H9 (cell line): Measurements from ENCODE around the gene RPS27A. TPM values are rescaled to one million over a fixed set of nuclear protein-coding genes. Genes with fewer than 3 reads are reported as not detected.
"Not testable (repeated sequence)": the region's sequence is repeated elsewhere in the genome, so short reads cannot be mapped to it uniquely, and the experiment has no call there.

Experiments
- DNase-seq: peaks from one replicate; pipeline ENCODE4 v3.0.0-alpha.2; 2017
- H2AFZ ChIP-seq: one replicate; pipeline ENCODE4 v1.6.1; 2013; ENCODE audit warnings: mild to moderate bottlenecking, low read length, control low read depth, moderate library complexity
- H2AK5ac ChIP-seq: 2 replicates; pipeline ENCODE4 v1.6.1; 2013; ENCODE audit warnings: low read length, control low read depth, mixed read lengths; ENCODE audit not compliant: insufficient read length
- H2BK120ac ChIP-seq: one replicate; pipeline ENCODE4 v1.6.1; 2013; ENCODE audit warnings: low read depth, mild to moderate bottlenecking, low read length, control low read depth, inconsistent platforms; ENCODE audit not compliant: poor library complexity, severe bottlenecking
- H2BK12ac ChIP-seq: 2 replicates; pipeline ENCODE4 v1.6.1; 2013; ENCODE audit warnings: low read length, control low read depth, mixed read lengths, low read depth; ENCODE audit not compliant: insufficient read length
- H2BK15ac ChIP-seq: 2 replicates; pipeline ENCODE4 v1.6.1; 2013; ENCODE audit warnings: low read depth, low read length, control low read depth
- H2BK20ac ChIP-seq: one replicate; pipeline ENCODE4 v1.6.1; 2013; ENCODE audit warnings: low read depth, mild to moderate bottlenecking, low read length, control low read depth, inconsistent platforms; ENCODE audit not compliant: poor library complexity, severe bottlenecking
- H2BK5ac ChIP-seq: 2 replicates; pipeline ENCODE4 v1.6.1; 2013; ENCODE audit warnings: low read length, control low read depth, mixed read lengths; ENCODE audit not compliant: insufficient read length
- H3K14ac ChIP-seq: 2 replicates; pipeline ENCODE4 v1.6.1; 2013; ENCODE audit warnings: low read length, control low read depth; ENCODE audit not compliant: insufficient read depth
- H3K18ac ChIP-seq: 2 replicates; pipeline ENCODE4 v1.6.1; 2013; ENCODE audit warnings: low read depth, mild to moderate bottlenecking, mixed read lengths, low read length, control low read depth; ENCODE audit not compliant: insufficient read length
- H3K23ac ChIP-seq: 2 replicates; pipeline ENCODE4 v1.6.1; 2013; ENCODE audit warnings: low read length, control low read depth, mixed read lengths, low read depth; ENCODE audit not compliant: insufficient read length
- H3K23me2 ChIP-seq: 2 replicates; pipeline ENCODE4 v1.6.1; 2013; ENCODE audit warnings: low read depth, mild to moderate bottlenecking, mixed read lengths, low read length, control low read depth; ENCODE audit not compliant: insufficient read length, poor library complexity, severe bottlenecking
- H3K27ac ChIP-seq: 2 replicates; pipeline ENCODE4 v1.5.1; 2013; ENCODE audit warnings: low read length, control low read depth, mixed read lengths, low read depth; ENCODE audit not compliant: insufficient read length
- H3K27me3 ChIP-seq: 2 replicates; pipeline ENCODE4 v1.6.1; 2013; ENCODE audit warnings: low read length, control low read depth, inconsistent platforms; ENCODE audit not compliant: insufficient read depth
- H3K4ac ChIP-seq: 2 replicates; pipeline ENCODE4 v1.6.1; 2013; ENCODE audit warnings: low read depth, mild to moderate bottlenecking, control low read depth, inconsistent platforms, low read length, moderate library complexity
- H3K4me1 ChIP-seq: 2 replicates; pipeline ENCODE4 v1.6.1; 2013; ENCODE audit warnings: low read length, control low read depth, inconsistent platforms; ENCODE audit not compliant: insufficient read depth
- H3K4me2 ChIP-seq: 2 replicates; pipeline ENCODE4 v1.6.1; 2013; ENCODE audit warnings: low read length, control low read depth, mixed read lengths; ENCODE audit not compliant: insufficient read length, insufficient read depth
- H3K56ac ChIP-seq: 2 replicates; pipeline ENCODE4 v1.6.1; 2013; ENCODE audit warnings: low read depth, mild to moderate bottlenecking, mixed read lengths, low read length, control low read depth; ENCODE audit not compliant: insufficient read length
- H3K79me1 ChIP-seq: 2 replicates; pipeline ENCODE4 v1.6.1; 2013; ENCODE audit warnings: low read depth, mild to moderate bottlenecking, moderate library complexity, low read length, control low read depth, inconsistent platforms; ENCODE audit not compliant: insufficient read depth, poor library complexity, severe bottlenecking
- H3K79me2 ChIP-seq: 2 replicates; pipeline ENCODE4 v1.6.1; 2013; ENCODE audit warnings: low read length, control low read depth, inconsistent platforms; ENCODE audit not compliant: insufficient read depth
- H3K9ac ChIP-seq: 2 replicates; pipeline ENCODE4 v1.6.1; 2013; ENCODE audit warnings: low read length, control low read depth, mixed read lengths; ENCODE audit not compliant: insufficient read length; ENCODE audit errors: extremely low read depth
- H3K9me3 ChIP-seq: one replicate; pipeline ENCODE4 v1.6.1; 2013; ENCODE audit warnings: low read depth, low read length, inconsistent platforms; ENCODE audit not compliant: control insufficient read depth
- H3T11ph ChIP-seq: one replicate; pipeline ENCODE4 v1.6.1; 2013; ENCODE audit warnings: mild to moderate bottlenecking, low read length, control low read depth, inconsistent platforms
- H4K20me1 ChIP-seq: one replicate; pipeline ENCODE4 v1.6.1; 2013; ENCODE audit not compliant: control insufficient read depth, insufficient read length, insufficient read depth
- H4K5ac ChIP-seq: 2 replicates; pipeline ENCODE4 v1.6.1; 2013; ENCODE audit warnings: low read depth, mild to moderate bottlenecking, mixed read lengths, low read length, control low read depth; ENCODE audit not compliant: insufficient read length
- H4K8ac ChIP-seq: replicated peaks from 2 replicates; pipeline ENCODE4 v1.6.1; 2013; ENCODE audit warnings: low read length, control low read depth, mixed read lengths, low read depth; ENCODE audit not compliant: insufficient read length
- H4K91ac ChIP-seq: 2 replicates; pipeline ENCODE4 v1.6.1; 2013; ENCODE audit warnings: low read depth, mild to moderate bottlenecking, moderate library complexity, mixed read lengths, low read length, control low read depth; ENCODE audit not compliant: insufficient read length
- H3K27ac Mint-ChIP-seq, 3 experiments: 2 replicates in 2 of 3; 3 replicates in 1 of 3; pipeline ENCODE4 v1.8.0; 2020 to 2021; ENCODE audit warnings: mixed read lengths in 3 of 3, mild to moderate bottlenecking in 1 of 3, moderate library complexity in 1 of 3
- H3K27me3 Mint-ChIP-seq: 2 replicates; pipeline ENCODE4 v1.8.0; 2021; ENCODE audit warnings: low read depth, mild to moderate bottlenecking, moderate library complexity, mixed read lengths
- H3K36me3 Mint-ChIP-seq, 3 experiments: 2 replicates in 2 of 3; 3 replicates in 1 of 3; pipeline ENCODE4 v1.8.0; 2020 to 2021; ENCODE audit warnings: low read depth in 3 of 3, mixed read lengths in 3 of 3; ENCODE audit not compliant: insufficient read depth in 1 of 3
- H3K4me1 Mint-ChIP-seq, 2 experiments: 2 replicates each; pipeline ENCODE4 v1.8.0; 2020; ENCODE audit warnings: mixed read lengths in 2 of 2
- H3K4me3 Mint-ChIP-seq, 2 experiments: 2 replicates in 1 of 2; 3 replicates in 1 of 2; pipeline ENCODE4 v1.8.0; 2020 to 2021; ENCODE audit warnings: mild to moderate bottlenecking in 2 of 2, mixed read lengths in 2 of 2, moderate library complexity in 1 of 2
- H3K9me3 Mint-ChIP-seq, 2 experiments: 2 replicates in 1 of 2; 3 replicates in 1 of 2; pipeline ENCODE4 v1.8.0; 2020; ENCODE audit warnings: mild to moderate bottlenecking in 2 of 2, mixed read lengths in 2 of 2, moderate library complexity in 1 of 2
- WGBS: extraction: QIAGEN DNeasy Blood & Tissue Kit; methylation state at CpG from one replicate; pipeline ENCODE4 v1.1.7; 2013; ENCODE audit warnings: missing lambda C conversion rate, low lambda C conversion rate, mixed read lengths; ENCODE audit not compliant: insufficient read length; ENCODE audit errors: extremely low coverage; 5-methylcytosine and 5-hydroxymethylcytosine counted together
- total RNA-seq: library from RNA; stranded (reverse); gene quantifications from 2 replicates; pipeline ENCODE4 v1.2.1, GENCODE V29; 2021
- TF ChIP-seq, protein P1 (sequence below): fragments of 200-600 bp; sonication (generic); conservative IDR thresholded peaks from 3 replicates; pipeline ENCODE4 v1.8.0; 2021; ENCODE audit warnings: antibody characterized with exemption, mild to moderate bottlenecking

The RPS27A gene
- total RNA-seq, 1 experiment from 2014 or later, result 1,415 TPM

DNA sequence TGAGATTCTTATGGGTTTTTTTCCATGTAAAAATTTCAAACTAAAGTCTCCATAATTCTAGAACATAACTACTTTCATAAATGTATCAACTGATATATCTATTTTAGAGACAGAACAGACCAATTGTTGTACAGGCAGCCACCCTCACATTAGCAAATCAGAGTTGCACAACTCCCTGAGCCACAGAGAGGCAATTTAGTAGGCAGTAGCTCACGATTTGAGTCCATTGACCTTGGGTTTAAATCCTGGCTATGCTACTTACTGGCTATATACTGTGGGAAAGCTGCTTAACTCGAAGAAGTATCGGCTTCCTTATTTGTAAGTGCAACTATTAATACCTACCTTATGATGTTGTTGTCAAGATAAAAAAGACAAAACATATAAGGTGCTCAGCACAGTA lies 20.3 kb downstream of the RPS27A start:
- no peak overlapping the region for H3T11ph ChIP-seq
- no peak overlapping the region for H4K5ac ChIP-seq
- H3K79me2 ChIP-seq, result no peaks in the 10 kb centered on the region
- Mint-ChIP-seq H3K27me3 (no peaks in the 10 kb centered on the region), H3K4me1 (no peaks in the 10 kb centered on the region), H3K36me3 (peaks cover 10 to 53% (median 41%) of the 10 kb centered on the region in 3 experiments; a peak in 6 of 7 replicates), H3K9me3 (no peaks in the 10 kb centered on the region), H3K4me3 (no peak overlapping the region), H3K27ac (no peak overlapping the region)
- H3K79me1 ChIP-seq, result no peaks in the 10 kb centered on the region
- H3K23me2 ChIP-seq, result no peaks in the 10 kb centered on the region
- no peak overlapping the region for H3K56ac ChIP-seq
- no peak overlapping the region for H2BK15ac ChIP-seq
- H2BK5ac ChIP-seq, result no peak overlapping the region
- no peaks in the 10 kb centered on the region for H4K20me1 ChIP-seq
- H3K27ac ChIP-seq, result no peak overlapping the region
- no peak overlapping the region for H2BK12ac ChIP-seq
- no peak overlapping the region for H2AFZ ChIP-seq
- no peak overlapping the region for H4K8ac ChIP-seq
- H3K4me2 ChIP-seq, result no peak overlapping the region
- H2BK120ac ChIP-seq, result no peak overlapping the region
- no peak overlapping the region for H3K14ac ChIP-seq
- no peak overlapping the region for H3K4ac ChIP-seq
- TF ChIP-seq, protein P1, sequence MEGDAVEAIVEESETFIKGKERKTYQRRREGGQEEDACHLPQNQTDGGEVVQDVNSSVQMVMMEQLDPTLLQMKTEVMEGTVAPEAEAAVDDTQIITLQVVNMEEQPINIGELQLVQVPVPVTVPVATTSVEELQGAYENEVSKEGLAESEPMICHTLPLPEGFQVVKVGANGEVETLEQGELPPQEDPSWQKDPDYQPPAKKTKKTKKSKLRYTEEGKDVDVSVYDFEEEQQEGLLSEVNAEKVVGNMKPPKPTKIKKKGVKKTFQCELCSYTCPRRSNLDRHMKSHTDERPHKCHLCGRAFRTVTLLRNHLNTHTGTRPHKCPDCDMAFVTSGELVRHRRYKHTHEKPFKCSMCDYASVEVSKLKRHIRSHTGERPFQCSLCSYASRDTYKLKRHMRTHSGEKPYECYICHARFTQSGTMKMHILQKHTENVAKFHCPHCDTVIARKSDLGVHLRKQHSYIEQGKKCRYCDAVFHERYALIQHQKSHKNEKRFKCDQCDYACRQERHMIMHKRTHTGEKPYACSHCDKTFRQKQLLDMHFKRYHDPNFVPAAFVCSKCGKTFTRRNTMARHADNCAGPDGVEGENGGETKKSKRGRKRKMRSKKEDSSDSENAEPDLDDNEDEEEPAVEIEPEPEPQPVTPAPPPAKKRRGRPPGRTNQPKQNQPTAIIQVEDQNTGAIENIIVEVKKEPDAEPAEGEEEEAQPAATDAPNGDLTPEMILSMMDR, result no peak
- H3K18ac ChIP-seq, result no peak overlapping the region
- no peaks in the 10 kb centered on the region for H3K9me3 ChIP-seq
- no CpG with 5 or more reads among the region's 3 CpGs for WGBS
- no peak overlapping the region for H3K9ac ChIP-seq
- H3K23ac ChIP-seq, result no peak overlapping the region
- H2BK20ac ChIP-seq, result no peak overlapping the region
- DNase-seq, result no peak
- no peak overlapping the region for H4K91ac ChIP-seq
- H3K4me1 ChIP-seq, result no peaks in the 10 kb centered on the region
- H3K27me3 ChIP-seq, result no peaks in the 10 kb centered on the region
- no peak overlapping the region for H2AK5ac ChIP-seq

DNA sequence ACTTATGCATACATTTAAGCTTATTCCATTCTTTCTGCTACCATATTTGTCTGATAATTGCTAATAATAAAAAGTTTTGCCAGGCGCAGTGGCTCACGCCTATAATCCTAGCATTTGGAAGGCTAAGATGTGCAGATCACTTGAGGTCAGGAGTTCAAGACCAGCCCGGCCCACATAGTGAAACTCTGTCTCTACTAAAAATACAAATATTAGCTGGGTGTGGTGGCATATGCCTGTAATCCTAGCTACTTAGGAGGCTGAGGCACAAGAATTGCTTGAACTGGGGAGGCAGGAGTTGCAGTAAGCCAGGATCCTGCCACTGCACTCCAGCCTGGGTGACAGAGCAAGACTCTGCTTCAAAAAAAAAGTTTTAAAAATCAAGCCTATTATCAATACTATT lies 27.1 kb downstream of the RPS27A start:
- not testable (repeated sequence) for H3K4me2 ChIP-seq, H3K4me3 Mint-ChIP-seq, H2AFZ ChIP-seq, H3K23me2 ChIP-seq, H3K27ac ChIP-seq, H2BK12ac ChIP-seq, H3K56ac ChIP-seq, H3K23ac ChIP-seq, H3K27me3 ChIP-seq, H3K9ac ChIP-seq, H2BK20ac ChIP-seq, H2BK15ac ChIP-seq, H2AK5ac ChIP-seq, H2BK120ac ChIP-seq, H4K20me1 ChIP-seq, H3T11ph ChIP-seq, H3K4ac ChIP-seq, H4K5ac ChIP-seq, H3K4me1 Mint-ChIP-seq, H3K79me1 ChIP-seq, H3K27ac Mint-ChIP-seq, H3K9me3 Mint-ChIP-seq, H4K8ac ChIP-seq, H3K27me3 Mint-ChIP-seq, H4K91ac ChIP-seq, DNase-seq, H2BK5ac ChIP-seq, H3K4me1 ChIP-seq, H3K18ac ChIP-seq, H3K14ac ChIP-seq, H3K9me3 ChIP-seq, H3K79me2 ChIP-seq
- H3K36me3 Mint-ChIP-seq, result peaks cover 8 to 56% (median 34%) of the 10 kb centered on the region in 3 experiments; a peak in 6 of 7 replicates
- no CpG with 5 or more reads among the region's 3 CpGs for WGBS
